HFF-Myc (cell line): ENCODE results near the gene ANGEL1.

ENCODE experiments used
- DNase-seq: peaks from one replicate; pipeline ENCODE4 v3.0.0-alpha.2; 2011; ENCODE audit warnings: low read depth; ENCODE audit errors: extremely low read depth
- H3K4me3 ChIP-seq: replicated peaks from 2 replicates; pipeline ENCODE4 v1.5.1; 2011; ENCODE audit warnings: low read depth, mild to moderate bottlenecking, control low read depth, low read length
- TF ChIP-seq, protein P1 (sequence below): IDR thresholded peaks from 2 replicates; pipeline ENCODE4 v1.5.1; 2012; ENCODE audit warnings: mild to moderate bottlenecking, low read depth, low read length, control low read depth; ENCODE audit errors: missing control alignments

The ANGEL1 gene

DNA sequence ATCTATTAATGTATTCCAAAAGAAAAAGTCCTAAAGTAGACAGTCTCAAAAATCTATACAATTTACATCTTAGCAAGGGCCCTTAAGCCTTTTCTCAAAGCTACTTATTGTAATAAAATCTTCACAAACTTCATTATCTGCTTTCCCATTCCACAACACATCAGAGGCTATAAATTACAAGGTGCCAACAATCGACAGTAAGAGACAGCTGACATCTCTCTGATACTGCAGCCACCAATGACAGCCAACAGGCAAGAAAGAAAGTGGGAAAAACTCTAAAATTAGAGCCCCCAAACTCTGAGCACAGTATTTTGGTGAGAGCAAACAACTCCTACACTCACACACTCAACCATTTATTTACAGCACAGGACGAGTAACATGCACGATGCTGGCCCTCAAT lies 2.2 kb downstream of the ANGEL1 start:
- DNase-seq: no peak
- H3K4me3 ChIP-seq: peak overlapping the region; percentile 84
- TF ChIP-seq, protein P1, sequence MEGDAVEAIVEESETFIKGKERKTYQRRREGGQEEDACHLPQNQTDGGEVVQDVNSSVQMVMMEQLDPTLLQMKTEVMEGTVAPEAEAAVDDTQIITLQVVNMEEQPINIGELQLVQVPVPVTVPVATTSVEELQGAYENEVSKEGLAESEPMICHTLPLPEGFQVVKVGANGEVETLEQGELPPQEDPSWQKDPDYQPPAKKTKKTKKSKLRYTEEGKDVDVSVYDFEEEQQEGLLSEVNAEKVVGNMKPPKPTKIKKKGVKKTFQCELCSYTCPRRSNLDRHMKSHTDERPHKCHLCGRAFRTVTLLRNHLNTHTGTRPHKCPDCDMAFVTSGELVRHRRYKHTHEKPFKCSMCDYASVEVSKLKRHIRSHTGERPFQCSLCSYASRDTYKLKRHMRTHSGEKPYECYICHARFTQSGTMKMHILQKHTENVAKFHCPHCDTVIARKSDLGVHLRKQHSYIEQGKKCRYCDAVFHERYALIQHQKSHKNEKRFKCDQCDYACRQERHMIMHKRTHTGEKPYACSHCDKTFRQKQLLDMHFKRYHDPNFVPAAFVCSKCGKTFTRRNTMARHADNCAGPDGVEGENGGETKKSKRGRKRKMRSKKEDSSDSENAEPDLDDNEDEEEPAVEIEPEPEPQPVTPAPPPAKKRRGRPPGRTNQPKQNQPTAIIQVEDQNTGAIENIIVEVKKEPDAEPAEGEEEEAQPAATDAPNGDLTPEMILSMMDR: no peak

DNA sequence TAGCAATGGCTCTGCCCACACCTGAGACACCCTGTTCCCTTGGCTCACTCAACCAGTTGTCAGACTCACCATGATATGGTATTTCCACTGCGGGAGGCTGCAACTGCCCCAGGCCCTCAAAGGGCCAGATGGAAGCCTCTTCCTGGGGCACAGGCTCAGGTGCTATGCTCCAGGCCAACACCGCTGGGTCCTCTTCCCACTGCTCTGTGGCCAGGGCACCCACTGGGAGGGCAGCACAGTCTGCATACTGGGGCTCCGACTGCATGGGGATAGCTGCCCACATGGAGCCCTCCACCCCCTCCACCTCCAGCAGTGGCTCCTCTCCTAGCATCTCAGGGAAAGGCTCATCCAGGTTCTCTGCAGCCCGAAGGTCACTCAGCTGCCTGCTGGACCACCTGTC lies 3.7 kb downstream of the ANGEL1 start:
- no peak for DNase-seq
- TF ChIP-seq, protein P1: no peak
- H3K4me3 ChIP-seq: no peak overlapping the region

DNA sequence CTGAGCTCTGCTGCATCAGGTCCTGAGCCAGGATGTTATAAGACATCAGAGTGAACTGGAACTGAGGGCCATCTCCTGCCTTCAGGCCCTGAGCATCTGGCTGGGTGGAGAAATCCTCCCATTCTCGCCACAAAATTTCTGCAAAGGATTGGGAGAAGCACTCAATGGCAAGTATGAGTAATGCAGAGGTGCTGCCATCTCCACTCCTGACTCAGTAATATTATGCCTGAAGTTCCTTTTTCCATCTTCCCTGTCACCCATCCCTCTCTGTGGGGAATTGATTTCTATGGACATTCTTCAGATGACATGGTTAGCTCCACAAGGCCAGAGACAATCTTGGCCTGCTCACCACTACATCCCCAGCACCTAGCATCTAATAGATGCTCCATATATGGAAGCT lies 4.7 kb downstream of the ANGEL1 start:
- H3K4me3 ChIP-seq: no peak overlapping the region
- TF ChIP-seq, protein P1: no peak
- DNase-seq: no peak

DNA sequence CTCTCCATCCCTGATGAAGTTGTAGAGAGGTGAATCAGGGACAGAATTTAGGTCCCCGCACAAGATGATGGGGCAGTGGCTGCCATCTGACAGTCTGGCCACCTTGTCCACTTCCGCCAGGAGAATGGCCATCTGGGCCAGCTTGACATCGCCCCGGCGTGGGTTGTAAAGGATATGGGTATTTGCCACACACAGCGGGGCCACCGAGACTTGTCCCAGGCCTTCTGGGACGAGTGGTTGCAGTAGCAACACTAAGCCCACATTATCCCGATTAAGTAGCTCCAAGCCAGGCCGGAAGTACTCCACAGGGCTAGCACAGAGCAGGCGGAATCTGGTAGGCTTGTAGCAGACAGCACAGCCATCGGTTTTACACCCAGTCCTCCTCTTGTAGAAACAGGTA lies 6.2 kb downstream of the ANGEL1 start:
- H3K4me3 ChIP-seq: no peak overlapping the region
- no peak for DNase-seq
- TF ChIP-seq, protein P1: no peak

DNA sequence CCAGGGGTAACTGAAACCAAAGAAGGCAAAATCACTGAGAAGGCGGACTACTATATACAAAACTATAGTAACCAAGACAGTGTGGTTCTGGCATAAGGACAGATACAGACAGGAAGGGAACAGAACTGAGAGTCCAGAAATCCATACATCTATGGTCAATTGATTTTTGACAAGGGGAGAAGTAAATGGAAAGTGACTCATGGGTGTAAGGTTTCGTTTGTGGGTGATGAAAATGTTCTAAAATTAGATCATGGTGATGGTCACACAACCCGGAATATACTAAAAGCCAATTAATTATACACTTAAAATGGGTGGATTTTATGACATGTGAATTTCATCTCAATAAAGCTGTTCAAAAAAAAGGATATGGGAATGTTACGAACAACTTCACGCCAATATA lies 18.7 kb downstream of the ANGEL1 start:
- DNase-seq: no peak
- TF ChIP-seq, protein P1: no peak
- no peak overlapping the region for H3K4me3 ChIP-seq

DNA sequence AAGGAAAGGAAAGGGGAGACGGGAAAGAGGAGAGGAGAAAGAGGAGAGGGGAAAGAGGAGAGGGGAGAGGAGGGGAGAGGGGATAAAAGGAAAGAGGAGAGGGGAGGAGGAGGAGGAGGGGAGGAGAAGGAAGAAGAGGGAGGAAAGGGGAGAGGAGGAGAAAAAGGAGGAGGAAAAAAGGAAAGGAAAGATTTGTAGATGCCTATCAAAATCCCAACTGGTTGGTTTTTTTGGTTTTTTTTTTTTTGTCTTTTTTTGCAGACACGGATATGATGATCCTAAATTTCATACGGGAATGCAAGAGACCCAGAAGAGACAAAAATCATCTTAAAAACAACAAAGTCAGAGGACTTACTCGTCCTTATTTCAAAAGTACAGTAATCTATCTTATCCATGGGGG lies 19.4 kb downstream of the ANGEL1 start:
- TF ChIP-seq, protein P1: no peak
- H3K4me3 ChIP-seq: no peak overlapping the region

DNA sequence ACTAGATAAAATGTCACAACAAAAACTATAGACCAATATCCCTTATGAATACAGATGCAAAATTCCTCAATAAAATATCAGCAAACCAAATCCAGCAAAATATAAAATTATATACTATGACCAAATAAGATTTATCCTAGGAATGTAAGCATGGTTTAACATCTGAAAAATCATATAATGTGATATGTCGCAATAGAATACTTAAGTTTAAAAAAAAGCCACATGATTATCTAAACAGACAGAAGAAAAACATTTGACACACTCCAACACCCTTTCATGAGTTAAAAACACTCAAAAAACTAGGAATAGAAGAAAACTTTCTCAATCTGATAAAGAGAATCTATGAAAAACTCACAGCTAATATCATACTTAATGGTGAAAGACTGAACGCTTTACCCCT lies 20.3 kb downstream of the ANGEL1 start:
- H3K4me3 ChIP-seq: no peak overlapping the region
- TF ChIP-seq, protein P1: no peak
- DNase-seq: no peak

More for the DNA sequence above, 19.4 kb downstream of the ANGEL1 start:
- DNase-seq: no peak
